Right cardiac atrium (tissue), 5 donors: ENCODE data around the gene RABIF. TPM values are rescaled to one million over a fixed set of nuclear protein-coding genes. Genes with fewer than 3 reads are reported as not detected.
A peak's percentile ranks its signal among the peaks of the same experiment; 100 is the strongest.

Experiments used
- ATAC-seq, 2 donors: fragments of 200-7000 bp; cut with Tn5 transposase; one replicate each; pipeline versions ENCODE4 v1.8.0 to v1.9.1; 2020; ENCODE audit warnings: moderate library complexity in 2 of 2, mild to moderate bottlenecking in 1 of 2
- DNase-seq, 3 donors: peaks; one replicate each; pipeline ENCODE4 v3.0.0-alpha.2; 2020
- H3K27ac ChIP-seq: one replicate; pipeline ENCODE4 v1.5.1; 2013; ENCODE audit warnings: mild to moderate bottlenecking, low read length, control low read depth, moderate library complexity
- H3K27me3 ChIP-seq: one replicate; pipeline ENCODE4 v1.6.1; 2013; ENCODE audit not compliant: control insufficient read depth, insufficient read depth
- H3K4me1 ChIP-seq: one replicate; pipeline ENCODE4 v1.6.1; 2013; ENCODE audit warnings: low read length; ENCODE audit not compliant: control insufficient read depth, insufficient read depth
- H3K4me3 ChIP-seq: one replicate; pipeline ENCODE4 v1.5.1; 2013; ENCODE audit warnings: low read length, control low read depth
- H3K9me3 ChIP-seq: one replicate; pipeline ENCODE4 v1.6.1; 2013; ENCODE audit warnings: low read length; ENCODE audit not compliant: control insufficient read depth
- WGBS: extraction: QIAGEN DNeasy Blood & Tissue Kit; methylation state at CpG from one replicate; pipeline ENCODE4 v1.1.7; 2013; 5-methylcytosine and 5-hydroxymethylcytosine counted together
- intact Hi-C, 4 donors: fragments of 100-400 bp; cut with DNase I; formaldehyde crosslinking; loops; one replicate each; pipeline versions ENCODE4 v1.11.0 to v1.14.0; 2022 to 2023
- polyA plus RNA-seq: library from polyadenylated mRNA; stranded (reverse); fragments of 200-250 nt; gene quantifications from one replicate; pipeline ENCODE4 v1.2.3, GENCODE V29; 2013
- total RNA-seq, 4 donors: library from RNA; stranded (reverse); fragmentation: NEBNext Ultra II Directional; extraction: Animal tissue kit (Norgen Biotek cat#: 25700); gene quantifications; one replicate each; pipeline ENCODE4 v1.2.1, GENCODE V29; 2021
- donor health status: healthy with polysubstance abuse.
- donor health status: DM: no; HTN: yes; CAD: no.
- donor health status: DM: no; HTN: no; CAD: no.
- donor health status: DM: no; HTN: yes; CAD: no; lungs with severe emphysema.
- donor health status: DM: yes; HTN: yes; CAD: no.

The RABIF gene
- total and polyA plus RNA-seq, 5 donors: 4.6 to 6.5 (median 5.7) TPM

- no peak for ATAC-seq
- Histone ChIP-seq H3K27me3 (no peaks in the 10 kb centered on the region), H3K9me3 (no peaks in the 10 kb centered on the region), H3K27ac (no peak overlapping the region), H3K4me3 (no peak overlapping the region), H3K4me1 (no peaks in the 10 kb centered on the region)
- 91% methylated on average over 4 of the region's 4 CpGs for WGBS
- DNase-seq: no peak
- intact Hi-C loops: no loop called here
These were observed 15.9 kb downstream of the RABIF start for GRCh38 chr1:202873026-202873425.

GRCh38 chr1:202871367-202871766 is 17.6 kb downstream of the RABIF start:
- Histone ChIP-seq H3K9me3 (no peaks in the 10 kb centered on the region), H3K27ac (no peak overlapping the region), H3K27me3 (no peaks in the 10 kb centered on the region), H3K4me1 (no peaks in the 10 kb centered on the region), H3K4me3 (no peak overlapping the region)
- DNase-seq (no peak), ATAC-seq (no peak)
- intact Hi-C loops: no loop called here
- 82% methylated on average over 4 of the region's 4 CpGs for WGBS

GRCh38 chr1:202862679-202863560 is 26.0 kb downstream of the RABIF start:
- H3K4me1 ChIP-seq: peaks cover 5% of the 10 kb centered on the region
- DNase-seq (no peak), ATAC-seq (no peak)
- no peak overlapping the region for H3K4me3 ChIP-seq
- 79% methylated on average over 5 of the region's 5 CpGs for WGBS
- H3K27me3 ChIP-seq: no peaks in the 10 kb centered on the region
- H3K9me3 ChIP-seq: no peaks in the 10 kb centered on the region
- intact Hi-C loops: no loop called here
- H3K27ac ChIP-seq: no peak overlapping the region

GRCh38 chr1:202861420-202862132 is 27.4 kb downstream of the RABIF start:
- ATAC-seq (peak; percentile 98 to 99), DNase-seq (peak; percentile 93 to 97 (median 97))
- Histone ChIP-seq H3K27ac (no peak overlapping the region), H3K27me3 (no peaks in the 10 kb centered on the region), H3K4me1 (peaks cover 5% of the 10 kb centered on the region), H3K4me3 (peak overlapping the region; percentile 79), H3K9me3 (no peaks in the 10 kb centered on the region)
- WGBS: under 1% methylated on average over 44 of the region's 44 CpGs
- intact Hi-C loops: no loop called here

GRCh38 chr1:202860744-202861419 is 28.1 kb downstream of the RABIF start:
- 4% methylated on average over 50 of the region's 50 CpGs for WGBS
- Histone ChIP-seq H3K4me3 (peak overlapping the region; percentile 79), H3K4me1 (peaks cover 5% of the 10 kb centered on the region), H3K9me3 (no peaks in the 10 kb centered on the region), H3K27ac (no peak overlapping the region), H3K27me3 (no peaks in the 10 kb centered on the region)
- DNase-seq (peak; percentile 36 to 69 (median 65)), ATAC-seq (peak; percentile 45 to 68)
- intact Hi-C loops: no loop called here

- ATAC-seq (peak in 1 of 2 donors; percentile 16), DNase-seq (peak; percentile 75 to 89 (median 87))
- Histone ChIP-seq H3K9me3 (no peaks in the 10 kb centered on the region), H3K4me1 (peaks cover 5% of the 10 kb centered on the region), H3K4me3 (no peak overlapping the region), H3K27ac (peak overlapping the region; percentile 72), H3K27me3 (no peaks in the 10 kb centered on the region)
- 80% methylated on average over 10 of the region's 10 CpGs for WGBS
- intact Hi-C loops: no loop called here
These were observed 30.0 kb downstream of the RABIF start for GRCh38 chr1:202858789-202859414.

GRCh38 chr1:202858331-202858730 is 30.6 kb downstream of the RABIF start:
- intact Hi-C loops: no loop called here

GRCh38 chr1:202857136-202857610 is 31.8 kb downstream of the RABIF start:
- intact Hi-C loops: no loop called here
- ATAC-seq (no peak), DNase-seq (no peak)
- no peaks in the 10 kb centered on the region for H3K9me3 ChIP-seq
- H3K27ac ChIP-seq: no peak overlapping the region
- peaks cover 5% of the 10 kb centered on the region for H3K4me1 ChIP-seq
- WGBS: 66% methylated on average over 4 of the region's 4 CpGs
- H3K4me3 ChIP-seq: no peak overlapping the region
- no peaks in the 10 kb centered on the region for H3K27me3 ChIP-seq

More at GRCh38 chr1:202858331-202858730, 30.6 kb downstream of the RABIF start:
- peak overlapping the region; percentile 72 for H3K27ac ChIP-seq
- H3K9me3 ChIP-seq: no peaks in the 10 kb centered on the region
- peaks cover 5% of the 10 kb centered on the region for H3K4me1 ChIP-seq
- DNase-seq (peak; percentile 78 to 81 (median 80)), ATAC-seq (peak; percentile 61 to 65)
- no peak overlapping the region for H3K4me3 ChIP-seq
- WGBS: 42% methylated on average over 6 of the region's 6 CpGs
- H3K27me3 ChIP-seq: no peaks in the 10 kb centered on the region

- intact Hi-C loops: no loop called here
- ATAC-seq: no peak
- DNase-seq: no peak
- H3K9me3 ChIP-seq: no peaks in the 10 kb centered on the region
- H3K27me3 ChIP-seq: no peaks in the 10 kb centered on the region
- peaks cover 5% of the 10 kb centered on the region for H3K4me1 ChIP-seq
- no peak overlapping the region for H3K4me3 ChIP-seq
- H3K27ac ChIP-seq: no peak overlapping the region
- 84% methylated on average over 2 of the region's 2 CpGs for WGBS
These were observed 32.9 kb downstream of the RABIF start for GRCh38 chr1:202856014-202856413.

GRCh38 chr1:202854787-202855186 is 34.2 kb downstream of the RABIF start:
- no peak for DNase-seq
- Histone ChIP-seq H3K4me1 (peaks cover 5% of the 10 kb centered on the region), H3K4me3 (no peak overlapping the region), H3K27me3 (no peaks in the 10 kb centered on the region), H3K9me3 (no peaks in the 10 kb centered on the region), H3K27ac (no peak overlapping the region)
- intact Hi-C loops: no loop called here
- no peak for ATAC-seq
- 93% methylated on average over 8 of the region's 8 CpGs for WGBS
